Small intestine (tissue), 7 donors: ENCODE results near the gene CEBPZ. TPM values are rescaled to one million over a fixed set of nuclear protein-coding genes. Genes with fewer than 3 reads are reported as not detected.

Source experiments
- DNase-seq, 2 donors: peaks; one replicate each; pipeline versions ENCODE4 v3.0.0 to v3.0.0-alpha.2; 2013
- FAIRE-seq: peaks from 2 replicates; lab custom pipeline; 2012; peaks lifted over from hg19 to GRCh38; lab: Jason Lieb, UNC
- H3K27ac ChIP-seq, 3 donors: one replicate each; pipeline ENCODE4 v1.5.1; 2013; ENCODE audit warnings: low read length in 2 of 3, mild to moderate bottlenecking in 2 of 3, control low read depth in 1 of 3, inconsistent platforms in 1 of 3, low read depth in 1 of 3, moderate library complexity in 1 of 3
- H3K27me3 ChIP-seq, 3 donors: one replicate each; pipeline ENCODE4 v1.6.1; 2013; ENCODE audit warnings: low read length in 3 of 3, inconsistent platforms in 1 of 3; ENCODE audit not compliant: control insufficient read depth in 3 of 3, insufficient read depth in 3 of 3
- H3K36me3 ChIP-seq, 3 donors: one replicate each; pipeline ENCODE4 v1.6.1; 2013; ENCODE audit warnings: low read length in 3 of 3, inconsistent platforms in 1 of 3, low read depth in 1 of 3, mild to moderate bottlenecking in 1 of 3, moderate library complexity in 1 of 3; ENCODE audit not compliant: control insufficient read depth in 3 of 3, insufficient read depth in 2 of 3
- H3K4me1 ChIP-seq, 3 donors: one replicate each; pipeline ENCODE4 v1.6.1; 2013; ENCODE audit warnings: low read length in 2 of 3, inconsistent platforms in 1 of 3, low read depth in 1 of 3, mild to moderate bottlenecking in 1 of 3, moderate library complexity in 1 of 3; ENCODE audit not compliant: control insufficient read depth in 3 of 3, insufficient read depth in 2 of 3
- H3K4me3 ChIP-seq, 3 donors: one replicate each; pipeline ENCODE4 v1.5.1; 2013; ENCODE audit warnings: low read length in 3 of 3, control low read depth in 1 of 3, inconsistent platforms in 1 of 3, low read depth in 1 of 3, mild to moderate bottlenecking in 1 of 3, moderate library complexity in 1 of 3
- H3K9me3 ChIP-seq, 2 donors: one replicate each; pipeline ENCODE4 v1.6.1; 2013; ENCODE audit warnings: low read depth in 1 of 2, low read length in 1 of 2; ENCODE audit not compliant: control insufficient read depth in 2 of 2, insufficient read depth in 1 of 2
- WGBS, 3 donors: extraction: QIAGEN DNeasy Blood & Tissue Kit; methylation state at CpG; one replicate each; pipeline ENCODE4 v1.1.7; 2013; 5-methylcytosine and 5-hydroxymethylcytosine counted together
- polyA plus RNA-seq, 4 donors: library from polyadenylated mRNA; stranded (reverse) in 3 of 4; unstranded in 1 of 4; fragments of 200-250 nt in 3 of 4; fragments of 120-200 nt in 1 of 4; gene quantifications; one replicate each; pipeline versions ENCODE4 v1.2.1 to v1.2.3, GENCODE V29; 2013
- donor health status: healthy with polysubstance abuse.
- donor health status: control.
- donor health status: control.
- donor health status: Bipolar disorder and iron deficiency.
- donor health status: healthy.

Gene CEBPZ
- polyA plus RNA-seq, 4 donors: 46.9 to 55.4 (median 51.6) TPM

DNA sequence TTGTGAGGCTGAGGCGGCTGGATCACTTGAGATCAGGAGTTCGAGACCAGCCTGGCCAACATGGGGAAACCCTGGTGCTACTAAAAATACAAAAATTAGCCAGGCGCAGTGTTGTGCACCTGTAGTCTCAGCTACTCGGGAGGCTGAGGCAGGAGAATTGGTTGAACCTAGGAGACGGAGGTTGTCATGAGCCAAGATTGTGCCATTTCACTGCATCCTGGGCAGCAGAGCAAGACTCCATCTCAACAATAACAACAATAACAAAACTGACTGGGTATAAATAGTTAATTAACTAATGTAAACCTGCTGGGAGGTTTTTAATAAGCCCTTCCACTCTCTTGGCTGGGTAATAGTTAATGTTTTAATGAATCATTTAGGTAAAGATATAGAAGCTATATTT, 50.8 kb downstream of the CEBPZ start:
- no peak overlapping the region for H3K4me3 ChIP-seq
- no peaks in the 10 kb centered on the region for H3K36me3 ChIP-seq
- H3K27ac ChIP-seq: no peak overlapping the region
- H3K4me1 ChIP-seq: no peaks in the 10 kb centered on the region
- DNase-seq (no peak), FAIRE-seq (no peak)
- peaks cover 0 to 3% (median 0%) of the 10 kb centered on the region in 3 donors for H3K27me3 ChIP-seq
- H3K9me3 ChIP-seq: no peaks in the 10 kb centered on the region
- 92 to 95% (median 92%) methylated on average over 5 of the region's 5 CpGs for WGBS, 3 donors

DNA sequence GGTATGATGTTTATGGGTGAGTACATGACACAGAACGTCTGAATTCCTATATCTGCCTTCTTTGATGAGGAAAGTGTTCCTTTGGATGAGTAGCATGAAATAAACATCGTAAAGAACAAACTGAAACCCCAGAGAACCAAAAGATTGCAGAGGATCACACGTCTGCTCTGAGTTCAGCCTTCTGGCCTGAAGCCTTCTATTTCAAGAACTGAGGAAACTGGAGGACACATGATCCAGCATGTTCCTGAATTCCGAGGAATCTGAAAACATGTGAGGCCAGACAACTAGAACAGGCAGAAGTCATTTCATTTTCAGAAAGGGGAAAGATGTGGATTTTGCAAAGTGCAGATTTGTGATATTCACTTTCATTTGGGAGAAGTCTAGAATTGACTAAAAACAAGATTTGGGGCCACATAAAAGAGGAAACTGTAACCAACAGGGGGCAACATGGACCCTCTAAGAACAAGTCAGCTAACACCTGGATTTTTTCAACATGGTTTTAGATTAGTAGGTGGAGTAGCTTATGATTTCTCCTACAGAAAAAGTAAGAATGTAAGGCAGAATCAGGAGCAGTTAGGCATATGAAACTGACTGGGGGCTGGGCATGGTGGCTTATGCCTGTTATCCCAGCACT, 51.3 kb downstream of the CEBPZ start:
- Histone ChIP-seq H3K4me3 (no peak overlapping the region), H3K4me1 (no peaks in the 10 kb centered on the region), H3K27ac (no peak overlapping the region), H3K27me3 (peaks cover 0 to 3% (median 0%) of the 10 kb centered on the region in 3 donors), H3K9me3 (no peaks in the 10 kb centered on the region), H3K36me3 (no peaks in the 10 kb centered on the region)
- 42 to 52% (median 48%) methylated on average over 4 of the region's 4 CpGs for WGBS, 3 donors
- no peak for FAIRE-seq
- no peak for DNase-seq

DNA sequence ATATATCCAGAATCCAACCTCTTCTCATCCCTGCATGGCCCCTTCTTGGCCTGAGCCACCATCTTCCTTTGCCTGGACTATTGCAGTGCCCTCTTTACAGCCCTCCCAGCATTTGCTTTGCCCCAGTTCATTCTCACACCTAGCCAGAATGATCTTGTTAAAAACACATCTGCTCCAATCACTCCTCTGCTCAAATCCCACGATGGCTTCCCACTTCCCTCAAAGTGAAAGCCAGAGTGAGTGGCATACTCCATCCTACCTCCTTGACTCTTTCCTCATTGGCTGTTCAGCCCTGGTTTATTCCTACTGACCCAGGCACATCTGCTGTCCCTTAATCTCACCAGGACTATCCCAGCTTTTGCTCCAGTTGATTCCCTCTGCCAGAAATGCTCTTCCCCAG, 57.7 kb downstream of the CEBPZ start:
- H3K4me1 ChIP-seq: no peaks in the 10 kb centered on the region
- no peak overlapping the region for H3K27ac ChIP-seq
- no peaks in the 10 kb centered on the region for H3K9me3 ChIP-seq
- H3K27me3 ChIP-seq: no peaks in the 10 kb centered on the region
- WGBS, 3 donors: 47 to 79% (median 76%) methylated on average over 1 of the region's 1 CpG
- no peak overlapping the region for H3K4me3 ChIP-seq
- no peaks in the 10 kb centered on the region for H3K36me3 ChIP-seq
- FAIRE-seq (no peak), DNase-seq (no peak)

DNA sequence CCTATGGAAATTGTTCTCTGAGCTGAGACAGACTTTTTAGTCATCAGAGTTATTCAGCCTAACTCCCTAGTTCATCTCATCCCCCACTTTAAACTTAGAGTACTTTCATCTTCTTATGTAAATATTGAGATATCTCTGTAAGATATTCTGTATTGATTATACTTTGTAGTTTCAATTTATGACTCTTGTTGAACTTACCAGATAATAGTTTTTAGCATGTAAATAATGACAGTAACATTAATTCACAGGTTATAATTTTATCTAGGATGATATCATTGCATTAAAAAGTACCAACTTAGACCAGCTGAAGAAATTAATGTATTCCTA, 59.8 kb downstream of the CEBPZ start:
- FAIRE-seq: no peak
- Histone ChIP-seq H3K4me3 (no peak overlapping the region), H3K4me1 (peaks cover 0 to 3% (median 0%) of the 10 kb centered on the region in 3 donors), H3K36me3 (no peaks in the 10 kb centered on the region), H3K9me3 (no peaks in the 10 kb centered on the region), H3K27me3 (no peaks in the 10 kb centered on the region), H3K27ac (no peak overlapping the region)
- DNase-seq: no peak

DNA sequence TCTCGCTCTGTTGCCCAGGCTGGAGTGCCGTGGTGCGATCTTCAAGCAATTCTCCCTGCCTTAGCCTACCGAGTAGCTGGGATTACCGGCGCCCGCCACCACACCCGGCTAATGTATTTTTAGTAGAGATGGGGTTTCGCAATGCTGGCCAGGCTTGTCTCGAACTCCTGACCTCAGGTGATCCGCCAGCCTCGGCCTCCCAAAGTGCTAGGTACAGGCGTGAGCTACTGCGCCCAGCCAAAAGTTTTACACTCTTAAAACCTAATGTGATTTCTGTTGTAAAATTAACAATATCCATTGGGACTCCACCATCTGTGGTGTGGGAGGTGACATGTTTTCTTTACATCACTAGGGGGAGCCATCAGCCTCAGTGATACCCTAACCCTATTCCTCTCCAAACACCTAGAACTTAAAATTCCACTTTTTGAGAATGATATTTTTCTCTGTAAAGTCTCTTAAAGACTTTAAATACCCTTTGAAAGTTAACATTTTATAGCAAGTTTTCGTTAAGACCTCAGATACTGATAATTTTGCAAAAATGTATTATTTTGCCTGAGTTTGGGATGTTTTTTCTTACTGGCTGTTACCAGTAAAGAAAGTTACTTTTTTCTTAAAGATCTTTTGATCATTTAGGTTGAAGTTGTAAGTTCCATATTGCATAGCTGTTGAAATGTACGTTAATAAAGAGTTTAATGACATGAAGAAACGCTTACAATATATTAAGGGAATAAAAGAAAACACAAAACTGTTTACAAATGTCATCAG, 63.0 kb downstream of the CEBPZ start:
- H3K4me1 ChIP-seq: peaks cover 0 to 3% (median 0%) of the 10 kb centered on the region in 3 donors
- peak; percentile 37 to 48 for DNase-seq
- FAIRE-seq: no peak
- H3K4me3 ChIP-seq: peak overlapping the region in 1 of 3 donors; percentile 19
- no peaks in the 10 kb centered on the region for H3K27me3 ChIP-seq
- H3K9me3 ChIP-seq: peaks cover 0 to 15% of the 10 kb centered on the region in 2 donors
- no peaks in the 10 kb centered on the region for H3K36me3 ChIP-seq
- peak overlapping the region; percentile 36 to 89 (median 79) for H3K27ac ChIP-seq
- WGBS, 3 donors: 37 to 57% (median 49%) methylated on average over 17 of the region's 17 CpGs

DNA sequence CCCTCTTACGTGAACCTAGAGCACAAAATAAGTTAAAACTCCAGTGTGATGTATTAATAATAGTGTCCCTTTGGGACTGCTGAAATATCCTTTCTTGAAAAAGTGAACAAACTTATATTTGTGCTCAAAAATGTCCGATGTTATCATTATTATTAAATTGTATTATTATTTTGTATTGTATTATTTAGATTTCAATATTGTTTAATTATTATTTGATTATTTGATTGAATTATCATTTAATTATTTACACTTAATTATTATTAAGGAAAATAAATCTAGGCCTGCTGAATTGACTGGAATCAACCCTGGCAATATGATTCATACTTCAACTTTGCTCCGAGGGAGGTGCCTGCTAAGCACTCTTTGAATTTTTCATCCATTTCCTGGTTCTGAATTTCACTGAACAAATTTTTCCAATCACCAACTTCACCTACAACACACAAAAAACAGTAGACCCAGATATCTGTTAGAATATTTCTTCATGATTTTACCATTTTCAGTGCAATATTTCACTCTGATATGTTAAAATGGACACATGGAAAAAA, 63.7 kb downstream of the CEBPZ start:
- peak; percentile 50 to 83 for DNase-seq

DNA sequence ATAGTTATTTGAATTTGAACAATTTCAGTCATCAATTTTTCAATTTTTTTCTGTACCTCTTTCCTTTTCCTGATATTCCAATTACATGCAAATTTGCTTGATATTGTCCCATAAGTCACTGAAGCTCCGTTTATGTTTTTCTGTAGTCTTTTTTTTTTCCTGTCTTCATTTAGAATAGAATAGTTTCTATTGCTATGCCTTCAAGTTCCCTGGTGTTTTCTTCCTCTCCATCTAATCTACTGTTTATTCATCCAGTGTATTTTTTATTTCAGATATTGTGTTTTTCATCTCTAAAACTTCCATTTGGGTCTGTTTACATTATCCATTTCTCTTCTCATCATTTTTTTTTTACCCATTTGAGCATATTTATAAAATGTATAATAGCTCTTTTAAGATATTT, 66.6 kb downstream of the CEBPZ start:
- WGBS, 3 donors: 92 to 97% (median 95%) methylated on average over 1 of the region's 1 CpG

More for the DNA sequence above, 63.7 kb downstream of the CEBPZ start:
- no peaks in the 10 kb centered on the region for H3K27me3 ChIP-seq
- WGBS, 3 donors: 46 to 79% (median 62%) methylated on average over 3 of the region's 3 CpGs
- H3K4me1 ChIP-seq: peaks cover 0 to 3% (median 0%) of the 10 kb centered on the region in 3 donors
- FAIRE-seq: peak; percentile 81
- H3K9me3 ChIP-seq: peaks cover 0 to 16% of the 10 kb centered on the region in 2 donors
- no peak overlapping the region for H3K4me3 ChIP-seq
- peak overlapping the region; percentile 36 to 89 (median 79) for H3K27ac ChIP-seq
- no peaks in the 10 kb centered on the region for H3K36me3 ChIP-seq

DNA sequence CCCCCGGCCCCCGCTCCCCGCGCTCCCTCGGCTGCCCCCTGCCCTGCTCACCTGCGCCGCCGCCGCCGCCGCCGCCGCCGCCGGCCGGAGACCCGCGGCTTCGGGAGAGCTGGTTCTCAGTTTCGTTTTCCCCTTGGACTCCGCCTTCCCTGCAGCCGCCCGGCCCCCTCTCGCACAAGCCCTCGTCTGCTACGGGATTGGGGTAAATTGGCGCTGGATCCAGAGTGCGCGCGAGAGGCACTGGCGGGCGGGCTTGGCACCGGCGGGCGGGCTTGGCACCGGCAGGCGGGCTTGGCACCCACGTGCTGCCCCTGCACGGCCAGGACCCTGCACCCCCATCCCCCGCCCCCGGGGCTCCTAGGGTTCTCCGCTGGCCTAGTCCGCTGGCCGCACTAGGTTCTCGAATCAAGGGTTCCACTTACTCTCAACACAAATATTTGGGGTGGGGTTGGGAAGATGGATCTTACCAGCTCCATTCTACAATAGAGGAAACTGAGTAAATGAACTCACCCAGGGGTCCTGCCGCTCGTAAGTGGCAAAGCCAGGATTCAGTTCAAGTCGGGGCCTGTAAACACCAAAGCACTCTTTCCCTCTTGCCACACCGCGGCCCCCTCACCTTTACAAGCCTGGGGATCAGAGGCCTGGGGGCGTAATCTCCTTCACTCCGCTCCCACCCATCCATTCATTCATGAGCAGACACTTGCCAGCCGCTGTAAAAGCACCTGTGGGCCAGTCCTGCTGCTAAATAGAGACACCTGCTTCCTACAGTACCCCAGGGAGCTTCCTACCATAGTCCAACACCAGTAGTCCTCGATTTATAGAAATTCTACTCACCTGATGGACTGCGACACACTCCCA, 74.3 kb downstream of the CEBPZ start, which contains the start of gene EIF2AK2:
EIF2AK2 (minus strand) TSS at position 124 of the 858 bp plus-strand sequence. CDS start 9,174 bp downstream, outside the sequence.
- WGBS, 3 donors: 5 to 6% (median 5%) methylated on average over 41 to 55 of the region's 55 CpGs
- H3K36me3 ChIP-seq: no peaks in the 10 kb centered on the region
- H3K4me1 ChIP-seq: peaks cover 2 to 19% (median 5%) of the 10 kb centered on the region in 3 donors
- H3K27me3 ChIP-seq: no peaks in the 10 kb centered on the region
- peak within 1 kb of the TSS; percentile 93 to 98 (median 95) for H3K4me3 ChIP-seq
- H3K9me3 ChIP-seq: no peaks in the 10 kb centered on the region
- H3K27ac ChIP-seq: peak within 1 kb of the TSS; percentile 66 to 96 (median 92)
- peak; percentile 83 to 93 for DNase-seq
- FAIRE-seq: no peak

More for the DNA sequence above, 66.6 kb downstream of the CEBPZ start:
- Histone ChIP-seq H3K4me1 (peaks cover 0 to 3% (median 0%) of the 10 kb centered on the region in 3 donors), H3K27me3 (no peaks in the 10 kb centered on the region), H3K36me3 (no peaks in the 10 kb centered on the region), H3K9me3 (peaks cover 0 to 16% of the 10 kb centered on the region in 2 donors), H3K4me3 (no peak overlapping the region), H3K27ac (no peak overlapping the region)
- DNase-seq (no peak), FAIRE-seq (no peak)
